Heart right ventricle (tissue), 16 donors: Measurements from ENCODE around the gene CCR5. TPM values are rescaled to one million over a fixed set of nuclear protein-coding genes. Genes with fewer than 3 reads are reported as not detected.

ENCODE experiments used
- ATAC-seq, 8 donors: fragments of 200-7000 bp; cut with Tn5 transposase; one replicate each; pipeline ENCODE4 v1.9.1; 2020; ENCODE audit warnings: mild to moderate bottlenecking in 8 of 8, moderate library complexity in 8 of 8, moderate number of reproducible peaks in 1 of 8
- DNase-seq, 2 donors: peaks; one replicate each; pipeline ENCODE4 v3.0.0-alpha.2; 2020
- H3K27ac ChIP-seq, 10 donors: fragments of 200-600 bp; sonication (generic) in 2 of 10; one replicate each; pipeline versions ENCODE4 v1.5.0 to v1.8.0; 2020 to 2022; ENCODE audit warnings: mild to moderate bottlenecking in 3 of 10
- H3K27me3 ChIP-seq, 7 donors: fragments of 200-600 bp; one replicate each; pipeline ENCODE4 v1.8.0; 2021 to 2022; ENCODE audit warnings: mild to moderate bottlenecking in 2 of 7
- H3K36me3 ChIP-seq, 9 donors: fragments of 200-600 bp; sonication (generic) in 1 of 9; one replicate each; pipeline versions ENCODE4 v1.5.0 to v1.8.0; 2020 to 2022; ENCODE audit warnings: mild to moderate bottlenecking in 2 of 9
- H3K4me1 ChIP-seq, 9 donors: fragments of 200-600 bp; sonication (generic) in 1 of 9; one replicate each; pipeline versions ENCODE4 v1.5.0 to v1.8.0; 2020 to 2022; ENCODE audit warnings: mild to moderate bottlenecking in 4 of 9
- H3K4me3 ChIP-seq, 10 donors: fragments of 200-600 bp; sonication (generic) in 2 of 10; one replicate each; pipeline versions ENCODE4 v1.5.0 to v1.8.0; 2020 to 2022; ENCODE audit warnings: mild to moderate bottlenecking in 7 of 10, moderate library complexity in 2 of 10
- H3K9me3 ChIP-seq, 11 donors: fragments of 200-600 bp in 10 of 11; sonication (generic) in 2 of 11; one replicate each; pipeline versions ENCODE4 v1.5.0 to v1.8.0; 2013 to 2022; ENCODE audit warnings: mild to moderate bottlenecking in 2 of 11, control low read depth in 1 of 11, moderate library complexity in 1 of 11
- WGBS, 2 donors: extraction: QIAGEN DNeasy Blood & Tissue Kit; methylation state at CpG; one replicate each; pipeline ENCODE4 v1.1.7; 2013; ENCODE audit warnings: inconsistent platforms in 1 of 2; 5-methylcytosine and 5-hydroxymethylcytosine counted together
- intact Hi-C, 10 donors: fragments of 100-400 bp; cut with DNase I; formaldehyde crosslinking; loops; one replicate each; pipeline versions ENCODE4 v1.11.1 to v1.14.2; 2022
- polyA plus RNA-seq, 2 donors: library from polyadenylated mRNA; stranded (reverse); fragments of 200-250 nt; gene quantifications; one replicate each; pipeline ENCODE4 v1.2.3, GENCODE V29; 2013
- total RNA-seq, 10 donors: library from RNA; stranded (reverse); fragmentation: NEBNext Ultra II Directional in 3 of 10; extraction: Animal tissue kit (Norgen Biotek cat#: 25700) in 3 of 10; gene quantifications; one replicate each; pipeline versions ENCODE4 v1.2.1 to v1.2.4, GENCODE V29; 2021 to 2023
- TF ChIP-seq, protein P1 (sequence below), 9 donors: fragments of 200-600 bp; sonication (generic) in 2 of 9; IDR thresholded peaks; one replicate each; pipeline versions ENCODE4 v1.5.0 to v1.8.0; 2021 to 2022; ENCODE audit warnings: antibody characterized with exemption in 9 of 9, mild to moderate bottlenecking in 5 of 9, moderate library complexity in 1 of 9
- donor health status: Arrhythmogenic right ventricular cardiomyopathy.
- donor health status: ischemic (EF 13 %, LVEDD 7.1; RV severe dilation, severe dysfunction).
- donor health status: healthy with polysubstance abuse.
- donor health status: DM: no; HTN: yes; CAD: no.
- donor health status: DM: no; HTN: no; CAD: no.
- donor health status: ischemic (EF 25% LVEDD 6.9; RV normal size, moderate dysfunction).
- donor health status: ischemic (EF 25% LVEDD 5.7; RV mildly dilated, moderate dysfunction).
- donor health status: healthy.
- donor health status: DM: yes; HTN: yes; CAD: no.
- donor health status: Ischemic cardiomyopathy.
- donor health status: ischemic (EF 35%, LVEDD 5.7; RV mildly dilated, moderate dysfunction).
- donor health status: nonischemic (EF 11% LVEDD 7.7; RV severe dilation, severe dysfunction).
- donor health status: DM: yes; HTN: yes; CAD: no.
- donor health status: PGD.
- donor health status: ischemic (EF 29% LVEDD 5.4; RV normal size, mild dysfunction).
- donor health status: nonischemic (EF 23%, LVEDD 6.1; RV moderate dilation, normal function).

CCR5 gene
- total and polyA plus RNA-seq, 12 donors: 0.17 to 7.2 (median 0.37) TPM

DNA sequence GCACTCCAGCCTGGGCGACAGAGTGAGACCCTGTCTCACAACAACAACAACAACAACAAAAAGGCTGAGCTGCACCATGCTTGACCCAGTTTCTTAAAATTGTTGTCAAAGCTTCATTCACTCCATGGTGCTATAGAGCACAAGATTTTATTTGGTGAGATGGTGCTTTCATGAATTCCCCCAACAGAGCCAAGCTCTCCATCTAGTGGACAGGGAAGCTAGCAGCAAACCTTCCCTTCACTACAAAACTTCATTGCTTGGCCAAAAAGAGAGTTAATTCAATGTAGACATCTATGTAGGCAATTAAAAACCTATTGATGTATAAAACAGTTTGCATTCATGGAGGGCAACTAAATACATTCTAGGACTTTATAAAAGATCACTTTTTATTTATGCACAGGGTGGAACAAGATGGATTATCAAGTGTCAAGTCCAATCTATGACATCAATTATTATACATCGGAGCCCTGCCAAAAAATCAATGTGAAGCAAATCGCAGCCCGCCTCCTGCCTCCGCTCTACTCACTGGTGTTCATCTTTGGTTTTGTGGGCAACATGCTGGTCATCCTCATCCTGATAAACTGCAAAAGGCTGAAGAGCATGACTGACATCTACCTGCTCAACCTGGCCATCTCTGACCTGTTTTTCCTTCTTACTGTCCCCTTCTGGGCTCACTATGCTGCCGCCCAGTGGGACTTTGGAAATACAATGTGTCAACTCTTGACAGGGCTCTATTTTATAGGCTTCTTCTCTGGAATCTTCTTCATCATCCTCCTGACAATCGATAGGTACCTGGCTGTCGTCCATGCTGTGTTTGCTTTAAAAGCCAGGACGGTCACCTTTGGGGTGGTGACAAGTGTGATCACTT, 2.0 kb downstream of the CCR5 start:
- Histone ChIP-seq H3K36me3 (no peaks in the 10 kb centered on the region), H3K4me3 (peak overlapping the region in 1 of 10 donors; percentile 47), H3K27ac (peak overlapping the region in 1 of 10 donors; percentile 86), H3K27me3 (peaks cover 0 to 34% (median 0%) of the 10 kb centered on the region in 7 donors), H3K4me1 (peaks cover 0 to 49% (median 0%) of the 10 kb centered on the region in 9 donors), H3K9me3 (no peaks in the 10 kb centered on the region)
- ATAC-seq: peak in 1 of 8 donors; percentile 52
- TF ChIP-seq, protein P1, sequence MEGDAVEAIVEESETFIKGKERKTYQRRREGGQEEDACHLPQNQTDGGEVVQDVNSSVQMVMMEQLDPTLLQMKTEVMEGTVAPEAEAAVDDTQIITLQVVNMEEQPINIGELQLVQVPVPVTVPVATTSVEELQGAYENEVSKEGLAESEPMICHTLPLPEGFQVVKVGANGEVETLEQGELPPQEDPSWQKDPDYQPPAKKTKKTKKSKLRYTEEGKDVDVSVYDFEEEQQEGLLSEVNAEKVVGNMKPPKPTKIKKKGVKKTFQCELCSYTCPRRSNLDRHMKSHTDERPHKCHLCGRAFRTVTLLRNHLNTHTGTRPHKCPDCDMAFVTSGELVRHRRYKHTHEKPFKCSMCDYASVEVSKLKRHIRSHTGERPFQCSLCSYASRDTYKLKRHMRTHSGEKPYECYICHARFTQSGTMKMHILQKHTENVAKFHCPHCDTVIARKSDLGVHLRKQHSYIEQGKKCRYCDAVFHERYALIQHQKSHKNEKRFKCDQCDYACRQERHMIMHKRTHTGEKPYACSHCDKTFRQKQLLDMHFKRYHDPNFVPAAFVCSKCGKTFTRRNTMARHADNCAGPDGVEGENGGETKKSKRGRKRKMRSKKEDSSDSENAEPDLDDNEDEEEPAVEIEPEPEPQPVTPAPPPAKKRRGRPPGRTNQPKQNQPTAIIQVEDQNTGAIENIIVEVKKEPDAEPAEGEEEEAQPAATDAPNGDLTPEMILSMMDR (IDR thresholded peaks at IDR 0.05): peak in 8 of 9 donors; percentile 11 to 65 (median 44)
- DNase-seq: no peak
- intact Hi-C loops: loop anchor here in 7 of 10 donors (5.0 to 10.0 kb wide), 6 partner anchors 95 to 438 kb away; no protein-coding TSS in a partner anchor
- 88 to 91% methylated on average over 9 of the region's 9 CpGs for WGBS, 2 donors

DNA sequence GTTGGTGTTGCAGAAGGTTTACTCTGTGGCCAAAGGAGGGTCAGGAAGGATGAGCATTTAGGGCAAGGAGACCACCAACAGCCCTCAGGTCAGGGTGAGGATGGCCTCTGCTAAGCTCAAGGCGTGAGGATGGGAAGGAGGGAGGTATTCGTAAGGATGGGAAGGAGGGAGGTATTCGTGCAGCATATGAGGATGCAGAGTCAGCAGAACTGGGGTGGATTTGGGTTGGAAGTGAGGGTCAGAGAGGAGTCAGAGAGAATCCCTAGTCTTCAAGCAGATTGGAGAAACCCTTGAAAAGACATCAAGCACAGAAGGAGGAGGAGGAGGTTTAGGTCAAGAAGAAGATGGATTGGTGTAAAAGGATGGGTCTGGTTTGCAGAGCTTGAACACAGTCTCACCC, 4.0 kb downstream of the CCR5 start:
- Histone ChIP-seq H3K27me3 (peaks cover 0 to 26% (median 0%) of the 10 kb centered on the region in 7 donors), H3K27ac (no peak overlapping the region), H3K4me1 (peaks cover 0 to 29% (median 0%) of the 10 kb centered on the region in 9 donors), H3K36me3 (no peaks in the 10 kb centered on the region), H3K4me3 (no peak overlapping the region), H3K9me3 (no peaks in the 10 kb centered on the region)
- DNase-seq (no peak), ATAC-seq (no peak)
- intact Hi-C loops: loop anchor here in 7 of 10 donors (5.0 to 10.0 kb wide), 6 partner anchors 97 to 440 kb away; no protein-coding TSS in a partner anchor
- WGBS, 2 donors: 81 to 89% methylated on average over 3 of the region's 3 CpGs
- TF ChIP-seq, protein P1 (IDR thresholded peaks at IDR 0.05): no peak

DNA sequence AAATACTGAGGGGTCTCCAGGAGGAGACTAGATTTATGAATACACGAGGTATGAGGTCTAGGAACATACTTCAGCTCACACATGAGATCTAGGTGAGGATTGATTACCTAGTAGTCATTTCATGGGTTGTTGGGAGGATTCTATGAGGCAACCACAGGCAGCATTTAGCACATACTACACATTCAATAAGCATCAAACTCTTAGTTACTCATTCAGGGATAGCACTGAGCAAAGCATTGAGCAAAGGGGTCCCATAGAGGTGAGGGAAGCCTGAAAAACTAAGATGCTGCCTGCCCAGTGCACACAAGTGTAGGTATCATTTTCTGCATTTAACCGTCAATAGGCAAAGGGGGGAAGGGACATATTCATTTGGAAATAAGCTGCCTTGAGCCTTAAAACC, 4.5 kb downstream of the CCR5 start:
- peaks cover 0 to 26% (median 0%) of the 10 kb centered on the region in 7 donors for H3K27me3 ChIP-seq
- no peak overlapping the region for H3K4me3 ChIP-seq
- TF ChIP-seq, protein P1 (IDR thresholded peaks at IDR 0.05): no peak
- no peaks in the 10 kb centered on the region for H3K9me3 ChIP-seq
- peaks cover 0 to 27% (median 0%) of the 10 kb centered on the region in 9 donors for H3K4me1 ChIP-seq
- DNase-seq (no peak), ATAC-seq (no peak)
- WGBS, 2 donors: 81 to 84% methylated on average over 2 of the region's 2 CpGs
- intact Hi-C loops: loop anchor here in 7 of 10 donors (5.0 to 10.0 kb wide), 5 partner anchors 160 to 440 kb away; no protein-coding TSS in a partner anchor
- H3K36me3 ChIP-seq: no peaks in the 10 kb centered on the region
- H3K27ac ChIP-seq: no peak overlapping the region

DNA sequence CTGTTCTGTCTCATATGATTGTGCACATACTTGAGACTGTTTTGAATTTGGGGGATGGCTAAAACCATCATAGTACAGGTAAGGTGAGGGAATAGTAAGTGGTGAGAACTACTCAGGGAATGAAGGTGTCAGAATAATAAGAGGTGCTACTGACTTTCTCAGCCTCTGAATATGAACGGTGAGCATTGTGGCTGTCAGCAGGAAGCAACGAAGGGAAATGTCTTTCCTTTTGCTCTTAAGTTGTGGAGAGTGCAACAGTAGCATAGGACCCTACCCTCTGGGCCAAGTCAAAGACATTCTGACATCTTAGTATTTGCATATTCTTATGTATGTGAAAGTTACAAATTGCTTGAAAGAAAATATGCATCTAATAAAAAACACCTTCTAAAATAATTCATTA, 5.1 kb downstream of the CCR5 start:
- intact Hi-C loops: loop anchor here in 7 of 10 donors (5.0 to 10.0 kb wide), 5 partner anchors 161 to 441 kb away; no protein-coding TSS in a partner anchor
- no peaks in the 10 kb centered on the region for H3K9me3 ChIP-seq
- no peaks in the 10 kb centered on the region for H3K36me3 ChIP-seq
- WGBS, 2 donors: 16 to 20% methylated on average over 2 of the region's 2 CpGs
- TF ChIP-seq, protein P1 (IDR thresholded peaks at IDR 0.05): no peak
- H3K27me3 ChIP-seq: peaks cover 0 to 26% (median 0%) of the 10 kb centered on the region in 7 donors
- no peak overlapping the region for H3K27ac ChIP-seq
- no peak for DNase-seq
- no peak overlapping the region for H3K4me3 ChIP-seq
- H3K4me1 ChIP-seq: peaks cover 0 to 26% (median 3%) of the 10 kb centered on the region in 9 donors
- ATAC-seq: no peak
